Measurements from ENCODE around the gene ROR1.

Gene ROR1

DNA sequence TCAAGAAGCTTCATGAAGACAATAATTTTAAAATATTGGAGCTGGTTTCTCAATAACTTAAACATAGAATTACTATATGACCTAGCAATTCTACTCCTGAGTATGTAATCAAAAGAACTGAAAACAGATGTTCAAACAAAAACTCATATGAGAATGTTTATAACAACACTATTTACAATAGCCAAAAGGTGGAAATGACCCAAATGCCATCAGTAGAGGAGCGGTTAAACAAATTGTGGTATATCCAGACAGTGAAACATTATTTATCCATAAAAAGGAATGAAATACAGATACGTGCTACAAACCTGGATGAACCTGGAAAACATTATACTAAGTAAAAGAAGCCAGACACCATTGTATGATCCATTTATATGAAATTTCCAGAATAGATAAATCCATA is 366.8 kb downstream of the ROR1 start:
- no peak for TF ChIP-seq ZNF274 (IDR thresholded peaks at IDR 0.05; ENCODE audit: low read depth, low read length)
- no peak overlapping the region for H3K4me3 ChIP-seq (ENCODE audit: low read length)

DNA sequence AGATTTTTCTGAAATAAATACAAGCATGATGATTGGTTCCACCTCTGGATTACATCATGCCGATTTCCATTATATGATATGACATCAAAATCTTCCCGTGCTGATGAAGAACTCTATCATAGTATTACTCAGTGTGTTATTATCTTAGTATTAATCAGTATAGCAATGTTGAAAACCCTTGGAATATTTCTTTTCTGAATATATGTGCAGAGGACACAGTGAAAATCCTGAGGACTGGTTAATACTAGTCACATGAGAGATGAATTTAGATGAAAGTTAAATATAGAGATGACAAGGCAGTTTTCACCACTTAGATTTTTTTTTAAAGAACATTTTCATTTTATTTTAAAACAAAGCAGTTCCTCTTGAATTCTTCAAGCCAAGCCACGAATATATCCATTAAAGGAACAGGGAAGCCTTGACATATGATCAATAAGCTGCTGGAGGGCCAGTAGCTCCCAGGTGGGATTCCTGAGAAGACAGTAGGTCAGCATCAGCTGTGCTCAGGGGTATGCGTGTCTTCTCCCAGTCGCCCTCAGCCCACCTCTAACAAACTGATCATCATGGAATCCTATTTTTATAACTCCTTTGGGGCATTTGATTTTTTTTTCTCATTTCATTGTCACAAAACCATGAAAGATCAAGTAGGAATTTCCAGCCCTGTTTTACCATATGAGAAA is 373.4 kb downstream of the ROR1 start:
- no peak overlapping the region for H3K4me3 ChIP-seq (ENCODE audit: low read length)
- no peak for TF ChIP-seq ZNF274 (IDR thresholded peaks at IDR 0.05; ENCODE audit: low read depth, low read length)

DNA sequence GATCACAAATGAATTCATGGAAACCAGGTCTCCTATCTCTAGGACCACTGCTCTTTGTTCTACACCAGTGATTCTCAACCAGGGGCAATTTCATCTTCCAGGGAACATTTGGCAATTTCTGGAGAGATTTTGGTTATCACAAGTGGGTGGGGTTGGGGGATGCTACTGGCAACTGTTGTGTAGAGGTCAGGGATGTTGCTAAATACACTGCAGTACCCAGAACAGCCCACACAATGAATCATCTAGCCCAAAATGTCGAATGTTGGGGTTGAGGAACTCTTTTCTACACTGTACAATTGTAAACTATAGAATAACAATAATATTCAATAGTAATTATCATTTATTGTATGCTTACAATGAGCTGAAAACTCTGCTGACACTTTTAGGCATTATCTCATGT is 373.9 kb downstream of the ROR1 start:
- H3K4me3 ChIP-seq (ENCODE audit: low read length) = no peak overlapping the region
- no peak for TF ChIP-seq ZNF274 (IDR thresholded peaks at IDR 0.05; ENCODE audit: low read depth, low read length)

DNA sequence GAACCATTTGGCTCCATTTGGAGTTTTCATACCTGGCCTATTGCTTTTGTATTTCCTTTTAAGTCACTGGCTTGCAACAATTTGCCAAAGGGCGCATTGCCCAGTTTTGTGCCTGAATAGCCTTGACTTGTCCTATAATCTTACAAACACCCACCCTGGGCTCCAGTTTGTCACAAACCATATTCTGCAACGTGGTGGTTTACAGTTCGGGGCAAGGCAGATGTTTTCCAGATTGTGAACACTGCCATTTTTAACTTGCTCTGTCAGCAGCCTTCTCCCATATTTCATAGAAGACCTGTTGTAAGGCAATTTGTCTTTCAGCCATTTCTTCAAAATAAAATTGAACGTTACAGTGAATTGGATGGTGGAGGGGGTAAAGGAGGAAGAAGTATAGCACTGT is 376.4 kb downstream of the ROR1 start:
- H3K4me3 ChIP-seq (ENCODE audit: low read length) = no peak overlapping the region
- TF ChIP-seq ZNF274 (IDR thresholded peaks at IDR 0.05; ENCODE audit: low read depth, low read length) = no peak

DNA sequence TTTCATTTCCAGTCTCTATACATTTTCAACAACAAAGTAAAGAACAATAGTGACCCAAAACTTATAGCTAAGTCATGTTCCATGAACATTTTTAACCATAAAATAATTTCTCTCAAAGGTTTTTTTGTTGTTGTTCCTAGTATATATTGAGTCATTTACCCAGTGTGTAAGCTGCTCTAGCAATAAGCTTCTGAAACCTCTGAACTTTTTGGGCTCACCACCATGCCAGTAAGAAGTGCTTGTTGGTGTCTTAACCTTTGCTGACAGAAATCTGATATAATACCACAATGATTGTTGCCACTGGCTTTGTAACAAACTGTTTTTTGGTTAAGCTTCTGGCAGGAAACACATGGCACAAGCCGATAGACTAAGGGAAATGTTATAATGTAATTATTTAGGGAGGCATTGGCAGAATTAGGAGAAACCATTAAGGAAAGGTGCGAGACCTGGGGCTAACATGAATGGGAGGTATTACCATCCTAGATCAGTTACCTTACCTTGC is 377.0 kb downstream of the ROR1 start:
- H3K4me3 ChIP-seq (ENCODE audit: low read length) = no peak overlapping the region
- no peak for TF ChIP-seq ZNF274 (IDR thresholded peaks at IDR 0.05; ENCODE audit: low read depth, low read length)

DNA sequence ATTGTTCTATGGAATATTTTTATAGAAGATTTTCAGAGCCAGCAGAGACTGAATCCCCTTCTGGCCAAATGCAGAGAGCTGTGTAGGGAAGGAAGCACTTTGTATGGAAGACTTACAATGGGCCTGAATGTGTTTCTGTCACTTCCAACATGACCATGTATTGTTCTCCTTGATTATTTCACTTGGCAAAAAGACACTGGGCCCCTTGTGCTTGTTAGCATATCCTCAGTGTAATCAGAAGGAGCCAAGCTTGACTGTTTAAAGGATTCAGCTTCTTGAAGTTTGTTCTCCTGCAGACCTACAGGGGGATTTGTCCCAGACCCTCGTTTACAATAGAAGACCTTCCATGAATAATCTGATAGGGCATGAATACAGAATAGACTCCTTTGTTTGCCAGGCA is 381.5 kb downstream of the ROR1 start:
- no peak for TF ChIP-seq ZNF274 (IDR thresholded peaks at IDR 0.05; ENCODE audit: low read depth, low read length)
- H3K4me3 ChIP-seq (ENCODE audit: low read length) = no peak overlapping the region

DNA sequence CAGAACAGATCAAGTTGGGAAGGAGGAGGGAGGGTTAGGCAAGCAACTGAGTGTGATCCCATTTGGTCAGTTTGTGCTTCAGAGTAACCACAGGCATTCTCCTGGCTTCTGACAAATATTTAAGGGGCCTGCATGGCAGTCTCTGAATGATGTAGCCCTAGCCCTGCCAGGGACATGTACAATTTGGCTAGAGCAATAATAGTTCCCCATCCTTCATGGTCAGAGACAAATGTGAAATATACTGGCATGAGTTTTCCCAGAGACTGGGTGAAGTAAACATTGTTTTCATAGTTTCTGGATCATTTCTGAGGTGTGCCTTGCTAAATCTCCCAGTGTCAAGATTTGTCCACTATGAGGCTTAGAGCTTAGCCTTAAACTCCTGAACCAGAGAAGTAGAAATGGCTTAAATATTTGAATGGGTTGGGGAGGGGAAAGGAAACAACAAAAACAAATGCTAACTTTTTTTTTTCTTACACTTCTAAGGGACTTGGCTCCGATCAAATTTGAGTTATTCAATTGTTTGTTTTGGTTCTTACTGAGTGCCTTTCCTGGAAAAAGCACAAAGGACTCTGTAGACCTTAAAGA is 387.6 kb downstream of the ROR1 start:
- H3K4me3 ChIP-seq (ENCODE audit: low read length) = no peak overlapping the region
- TF ChIP-seq ZNF274 (IDR thresholded peaks at IDR 0.05; ENCODE audit: low read depth, low read length) = no peak

DNA sequence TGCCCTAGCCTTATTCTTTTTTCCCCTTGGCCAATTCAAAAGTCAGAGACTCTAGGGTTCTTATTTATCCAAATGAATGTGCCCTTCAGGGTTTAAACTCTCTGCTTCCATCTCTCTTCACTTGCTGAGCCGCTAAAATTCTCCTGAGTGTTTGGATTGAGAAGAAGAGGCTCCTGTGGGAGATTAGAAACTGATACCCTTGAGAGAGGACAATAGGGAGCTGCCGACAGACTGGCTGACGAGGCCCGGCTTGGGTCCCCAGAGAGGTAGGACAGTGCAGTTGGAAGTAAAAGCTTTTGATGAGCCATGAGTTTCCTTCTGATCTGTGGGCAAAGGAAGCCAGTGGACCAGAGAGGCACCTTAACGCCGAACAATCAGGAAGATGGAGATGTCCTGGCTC is 388.3 kb downstream of the ROR1 start:
- no peak for TF ChIP-seq ZNF274 (IDR thresholded peaks at IDR 0.05; ENCODE audit: low read depth, low read length)

DNA sequence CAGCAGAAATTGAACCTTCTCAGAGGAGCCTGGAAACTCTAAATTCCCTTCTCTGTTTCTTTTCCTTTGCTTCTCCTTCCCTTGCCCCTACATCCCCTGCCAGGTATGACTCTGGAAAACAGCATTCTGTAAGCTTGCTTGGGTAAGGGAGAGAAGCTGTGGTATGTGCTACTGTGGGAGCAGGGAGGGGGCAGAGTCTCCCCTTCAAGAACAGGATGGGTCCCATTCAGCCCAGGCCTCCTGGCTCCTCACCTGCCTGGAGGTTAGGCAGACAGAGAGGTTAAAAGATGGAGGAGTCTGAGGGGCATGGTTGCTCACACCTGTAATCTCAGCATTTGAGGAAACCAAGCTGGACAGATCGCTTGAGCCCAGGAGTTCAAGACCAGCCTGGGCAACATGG is 389.0 kb downstream of the ROR1 start:
- no peak for TF ChIP-seq ZNF274 (IDR thresholded peaks at IDR 0.05; ENCODE audit: low read depth, low read length)
- H3K4me3 ChIP-seq (ENCODE audit: low read length) = no peak overlapping the region

More for the DNA sequence above, 388.3 kb downstream of the ROR1 start:
- no peak overlapping the region for H3K4me3 ChIP-seq (ENCODE audit: low read length)

DNA sequence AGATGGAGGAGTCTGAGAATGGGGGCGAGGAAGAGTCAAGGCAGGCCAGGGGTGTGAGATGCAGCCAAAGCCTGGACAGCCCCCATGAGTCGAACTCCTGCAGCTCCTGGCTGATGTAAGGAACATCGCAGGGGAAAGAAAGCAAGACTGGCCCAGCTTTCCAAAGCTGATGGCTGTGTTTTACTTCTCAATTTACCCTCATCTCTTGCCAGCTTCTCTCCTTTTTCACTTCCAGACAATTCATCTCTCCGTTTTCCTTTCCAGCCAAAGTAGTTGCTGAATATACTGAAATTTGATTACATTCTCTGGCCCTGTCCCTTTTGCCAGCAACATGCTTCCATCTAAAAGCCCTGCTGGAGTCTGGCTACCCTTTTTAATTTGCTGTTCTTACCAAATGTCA is 389.6 kb downstream of the ROR1 start:
- no peak overlapping the region for H3K4me3 ChIP-seq (ENCODE audit: low read length)
- TF ChIP-seq ZNF274 (IDR thresholded peaks at IDR 0.05; ENCODE audit: low read depth, low read length) = no peak

DNA sequence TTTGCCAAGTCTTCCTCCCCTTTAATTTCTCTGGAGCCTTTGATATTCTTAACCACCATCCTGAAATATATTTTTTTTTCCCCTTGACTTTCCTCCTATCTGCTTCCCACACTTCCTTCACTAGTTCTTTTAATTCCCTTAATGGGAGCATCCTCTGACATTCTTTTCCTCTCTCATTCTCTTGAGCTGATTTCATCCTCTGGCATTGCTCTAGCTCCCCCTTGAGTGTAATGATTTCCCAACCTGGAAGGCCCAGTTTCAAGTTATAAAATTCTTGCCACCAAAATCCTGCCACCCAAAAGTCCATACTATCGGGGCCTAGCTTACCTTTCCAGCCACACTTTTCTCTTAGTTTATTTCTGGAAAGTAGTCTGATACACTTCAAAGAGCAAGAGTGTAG is 390.2 kb downstream of the ROR1 start:
- H3K4me3 ChIP-seq (ENCODE audit: low read length) = no peak overlapping the region
- no peak for TF ChIP-seq ZNF274 (IDR thresholded peaks at IDR 0.05; ENCODE audit: low read depth, low read length)

DNA sequence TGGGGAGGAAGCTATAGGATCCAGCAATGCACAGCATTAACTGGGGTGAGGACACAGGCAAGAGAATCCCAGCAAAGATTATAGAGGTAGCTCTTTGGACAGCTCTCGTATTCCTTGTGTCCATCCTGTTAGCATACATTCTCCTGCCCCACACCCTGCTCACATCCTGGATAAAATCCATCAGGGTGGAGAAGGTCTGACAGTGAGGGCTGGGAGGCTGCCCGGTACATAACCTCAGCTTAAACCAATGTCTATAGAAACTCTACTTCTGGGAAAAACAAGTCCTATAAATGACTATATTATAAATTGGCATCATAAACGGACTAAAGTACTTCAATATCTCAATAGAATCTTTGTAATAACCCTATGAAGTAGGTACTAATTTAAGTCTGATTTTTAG is 392.8 kb downstream of the ROR1 start:
- no peak overlapping the region for H3K4me3 ChIP-seq (ENCODE audit: low read length)
- TF ChIP-seq ZNF274 (IDR thresholded peaks at IDR 0.05; ENCODE audit: low read depth, low read length) = no peak

DNA sequence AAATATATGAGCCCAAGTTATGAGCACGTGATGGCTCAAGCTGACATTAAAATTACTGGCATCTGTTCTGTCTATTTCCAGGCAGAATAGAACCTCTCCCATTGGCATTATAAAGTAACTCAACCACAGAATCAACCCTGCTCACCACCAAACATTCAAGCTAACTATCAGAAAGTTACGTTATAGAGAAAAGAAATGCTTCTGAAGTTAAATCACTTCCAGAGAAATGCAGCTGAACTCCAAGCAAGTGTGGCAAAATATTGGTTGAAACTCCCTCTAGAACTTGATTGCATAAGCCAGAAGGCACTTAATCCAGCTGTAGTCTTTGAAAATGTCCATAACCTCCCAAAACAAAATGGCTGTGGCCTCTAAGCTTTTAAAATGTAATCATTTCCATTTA is 393.4 kb downstream of the ROR1 start:
- no peak overlapping the region for H3K4me3 ChIP-seq (ENCODE audit: low read length)
- TF ChIP-seq ZNF274 (IDR thresholded peaks at IDR 0.05; ENCODE audit: low read depth, low read length) = no peak

DNA sequence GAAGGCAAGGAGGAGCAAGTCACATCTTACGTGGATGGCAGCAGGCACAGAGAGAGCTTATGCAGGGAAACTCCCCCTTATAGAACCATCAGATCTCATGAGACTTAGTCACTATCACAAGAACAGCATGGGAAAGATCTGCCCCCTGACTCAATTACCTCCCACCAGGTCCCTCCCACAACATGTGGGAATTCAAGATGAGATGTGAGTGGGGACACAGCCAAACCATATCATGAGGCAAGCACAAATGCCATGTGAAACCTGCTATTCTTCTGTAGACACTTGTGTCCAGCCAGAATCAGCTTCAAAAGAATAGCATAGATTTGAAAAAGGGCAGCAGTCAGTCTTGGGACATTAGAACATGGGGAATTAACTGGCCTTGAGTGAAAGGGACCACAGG is 397.4 kb downstream of the ROR1 start:
- TF ChIP-seq ZNF274 (IDR thresholded peaks at IDR 0.05; ENCODE audit: low read depth, low read length) = no peak
- H3K4me3 ChIP-seq (ENCODE audit: low read length) = no peak overlapping the region

DNA sequence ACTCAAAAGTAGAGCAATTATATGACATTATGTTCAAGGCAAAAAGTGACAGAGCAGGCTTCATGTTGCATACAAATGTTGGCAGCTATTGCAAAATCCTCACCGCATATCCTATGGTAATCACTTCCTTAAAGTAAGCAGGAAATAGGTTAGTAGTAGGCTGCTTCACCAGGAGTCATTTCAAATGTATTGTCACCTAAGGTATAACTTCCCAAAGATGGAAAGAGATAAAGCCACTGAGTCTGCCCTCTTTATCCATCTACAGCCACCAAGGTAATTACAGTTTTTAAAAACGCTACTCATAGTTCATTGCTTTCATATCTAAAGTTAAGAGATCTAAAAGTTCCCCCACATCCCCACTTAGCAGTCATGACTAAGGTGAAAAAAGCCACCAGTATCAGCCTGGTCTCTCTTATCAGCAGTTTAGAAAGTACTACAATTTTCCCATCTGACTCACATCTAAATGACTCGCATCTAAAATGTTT is 398.0 kb downstream of the ROR1 start:
- TF ChIP-seq ZNF274 (IDR thresholded peaks at IDR 0.05; ENCODE audit: low read depth, low read length) = no peak
- H3K4me3 ChIP-seq (ENCODE audit: low read length) = no peak overlapping the region; the same call in 1 of the 2 replicates
